ENCODE results near the gene PGLYRP4.

DNA sequence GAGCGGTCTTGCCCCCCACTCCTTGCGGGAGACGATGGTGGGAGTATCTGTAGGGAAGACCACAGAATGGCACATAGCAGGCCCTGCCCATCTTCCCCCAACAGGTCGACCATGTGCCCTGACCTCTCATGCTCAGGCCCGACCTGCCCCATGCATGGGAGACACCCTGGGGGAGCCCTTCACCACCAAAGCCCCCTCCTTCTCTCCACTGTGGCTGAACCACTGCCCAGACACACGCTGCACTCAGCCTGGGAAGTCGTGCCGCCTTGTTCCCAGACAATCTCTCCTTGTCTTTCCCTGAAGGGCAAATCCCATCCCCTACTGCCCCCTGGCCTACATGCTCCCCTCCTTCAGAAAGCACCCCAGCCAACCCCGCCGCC lies 41.4 kb downstream of the PGLYRP4 start:
- TF ChIP-seq HDGF (IDR thresholded peaks at IDR 0.05; ENCODE audit: borderline replicate concordance) (no peak), ZNF384 (IDR thresholded peaks at IDR 0.05) (no peak), ELF4 (IDR thresholded peaks at IDR 0.05) (no peak), FOXK2 (IDR thresholded peaks at IDR 0.05) (no peak), TARDBP (IDR thresholded peaks at IDR 0.05) (no peak), SP1 (IDR thresholded peaks at IDR 0.05) (no peak), SUZ12 (IDR thresholded peaks at IDR 0.05) (no peak), ARNT (IDR thresholded peaks at IDR 0.05) (no peak), FOXM1 (IDR thresholded peaks at IDR 0.05; ENCODE audit: borderline replicate concordance) (no peak), CTBP1 (IDR thresholded peaks at IDR 0.05; ENCODE audit: borderline replicate concordance) (no peak)
- TF ChIP-seq, protein P1, sequence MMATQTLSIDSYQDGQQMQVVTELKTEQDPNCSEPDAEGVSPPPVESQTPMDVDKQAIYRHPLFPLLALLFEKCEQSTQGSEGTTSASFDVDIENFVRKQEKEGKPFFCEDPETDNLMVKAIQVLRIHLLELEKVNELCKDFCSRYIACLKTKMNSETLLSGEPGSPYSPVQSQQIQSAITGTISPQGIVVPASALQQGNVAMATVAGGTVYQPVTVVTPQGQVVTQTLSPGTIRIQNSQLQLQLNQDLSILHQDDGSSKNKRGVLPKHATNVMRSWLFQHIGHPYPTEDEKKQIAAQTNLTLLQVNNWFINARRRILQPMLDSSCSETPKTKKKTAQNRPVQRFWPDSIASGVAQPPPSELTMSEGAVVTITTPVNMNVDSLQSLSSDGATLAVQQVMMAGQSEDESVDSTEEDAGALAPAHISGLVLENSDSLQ (IDR thresholded peaks at IDR 0.05), result no peak
